SK-N-SH (cell line): ENCODE data around the gene COQ3. TPM values are rescaled to one million over a fixed set of nuclear protein-coding genes. Genes with fewer than 3 reads are reported as not detected.
A peak's percentile ranks its signal among the peaks of the same experiment; 100 is the strongest.

Experiments used
- CTCF ChIA-PET: fragments of 300-600, 350-600 bp; formaldehyde crosslinking; extraction: SDS; loops from one replicate; lab custom pipeline; 2021; lab: Yijun Ruan, JAX
- POLR2A ChIA-PET: fragments of 350-600 bp; sonication (Branson Sonifier 250); formaldehyde crosslinking; extraction: SDS; loops from one replicate; lab custom pipeline; 2020; ENCODE audit warnings: antibody characterized with exemption, inconsistent platforms; lab: Yijun Ruan, JAX
- DNase-seq: peaks from one replicate; pipeline ENCODE4 v3.0.0; 2012
- H2AFZ ChIP-seq: fragments of 200-600 bp; sonication (generic); 2 replicates; pipeline ENCODE4 v1.8.1; 2016; ENCODE audit warnings: antibody characterized with exemption, mild to moderate bottlenecking, low read depth
- H3F3A ChIP-seq: fragments of 200-600 bp; sonication (generic); replicated peaks from 2 replicates; pipeline ENCODE3; 2016; ENCODE audit warnings: antibody characterized with exemption, mild to moderate bottlenecking; ENCODE audit not compliant: insufficient read depth
- H3K27ac ChIP-seq, 2 experiments: fragments of 200-500 bp in 1 of 2; fragments of 200-600 bp in 1 of 2; sonication (Bioruptor generic) in 1 of 2; sonication (generic), shearing (Covaris generic) in 1 of 2; 2 replicates each; pipeline versions ENCODE4 v1.5.1 to v1.6.1; 2014 to 2016; ENCODE audit warnings: low read depth in 2 of 2, inconsistent platforms in 1 of 2, low read length in 1 of 2, mild to moderate bottlenecking in 1 of 2, mixed read lengths in 1 of 2
- H3K27me3 ChIP-seq: fragments of 200-600 bp; sonication (generic), shearing (Covaris generic); 2 replicates; pipeline ENCODE4 v1.6.1; 2016; ENCODE audit warnings: mixed run types; ENCODE audit not compliant: insufficient read depth
- H3K36me3 ChIP-seq, 2 experiments: fragments of 200-500 bp in 1 of 2; fragments of 200-600 bp in 1 of 2; sonication (Bioruptor generic) in 1 of 2; sonication (generic) in 1 of 2; replicated peaks in 1 of 2; 2 replicates each; pipeline versions ENCODE3 to v1.5.1; 2014 to 2016; ENCODE audit warnings: low read length in 1 of 2, mild to moderate bottlenecking in 1 of 2; ENCODE audit not compliant: insufficient read depth in 2 of 2, control insufficient read depth in 1 of 2
- H3K4me1 ChIP-seq, 2 experiments: fragments of 200-500 bp in 1 of 2; fragments of 200-600 bp in 1 of 2; sonication (Bioruptor generic) in 1 of 2; sonication (generic), shearing (Covaris generic) in 1 of 2; 2 replicates each; pipeline versions ENCODE4 v1.5.1 to v1.6.1; 2014 to 2016; ENCODE audit warnings: low read depth in 1 of 2, low read length in 1 of 2, mixed run types in 1 of 2; ENCODE audit not compliant: insufficient read depth in 2 of 2, control insufficient read depth in 1 of 2
- H3K4me2 ChIP-seq: fragments of 200-600 bp; sonication (generic), shearing (Covaris generic); 2 replicates; pipeline ENCODE4 v1.6.1; 2017; ENCODE audit warnings: mixed run types
- H3K4me3 ChIP-seq, 2 experiments: fragments of 200-500 bp in 1 of 2; fragments of 200-600 bp in 1 of 2; sonication (Bioruptor generic) in 1 of 2; sonication (generic), shearing (Covaris generic) in 1 of 2; 2 replicates each; pipeline versions ENCODE4 v1.5.1 to v1.8.1; 2014 to 2016; ENCODE audit warnings: low read depth in 2 of 2, inconsistent platforms in 1 of 2, low read length in 1 of 2, mild to moderate bottlenecking in 1 of 2, mixed read lengths in 1 of 2, moderate library complexity in 1 of 2
- H3K79me2 ChIP-seq: fragments of 200-600 bp; sonication (generic); 2 replicates; pipeline ENCODE4 v1.8.1; 2017; ENCODE audit warnings: mild to moderate bottlenecking; ENCODE audit not compliant: insufficient read depth
- H3K9ac ChIP-seq: fragments of 200-600 bp; sonication (generic); 2 replicates; pipeline ENCODE4 v1.6.1; 2017; ENCODE audit warnings: mixed run types
- H3K9me2 ChIP-seq: fragments of 200-600 bp; sonication (generic); 2 replicates; pipeline ENCODE4 v1.6.1; 2017; ENCODE audit warnings: mixed run types
- H3K9me3 ChIP-seq: fragments of 200-600 bp; sonication (generic); 2 replicates; pipeline ENCODE4 v1.6.1; 2017; ENCODE audit warnings: mixed run types, mild to moderate bottlenecking, moderate library complexity
- H4K20me1 ChIP-seq: fragments of 200-600 bp; sonication (generic); 2 replicates; pipeline ENCODE4 v1.6.1; 2017; ENCODE audit warnings: mild to moderate bottlenecking, mixed run types; ENCODE audit not compliant: insufficient read depth
- ELF1 ChIP-seq: IDR thresholded peaks from 2 replicates; pipeline ENCODE4 v1.4.0; 2012
- EZH2phosphoT487 ChIP-seq: fragments of 200-600 bp; sonication (generic); IDR thresholded peaks from 2 replicates; pipeline ENCODE4 v1.6.1; 2017; ENCODE audit warnings: low read depth, mixed run types, mild to moderate bottlenecking, antibody characterized with exemption, moderate library complexity, borderline replicate concordance
- FOSL2 ChIP-seq: IDR thresholded peaks from 2 replicates; pipeline ENCODE4 v1.4.0; 2012; ENCODE audit warnings: low read depth, mild to moderate bottlenecking, moderate library complexity, borderline replicate concordance
- FOXJ3 ChIP-seq: sonication (generic); formaldehyde crosslinking; IDR thresholded peaks from 2 replicates; pipeline ENCODE4 v1.5.1; 2020; ENCODE audit warnings: mild to moderate bottlenecking, missing genetic modification reagents
- FOXM1 ChIP-seq: IDR thresholded peaks from 2 replicates; pipeline ENCODE4 v1.4.0; 2012; ENCODE audit warnings: low read depth, mild to moderate bottlenecking
- POLR2AphosphoS5 ChIP-seq: IDR thresholded peaks from 2 replicates; pipeline ENCODE4 v1.6.1; 2012; ENCODE audit warnings: low read depth, low read length
- RCOR1 ChIP-seq: fragments of 150-350 bp; IDR thresholded peaks from 2 replicates; pipeline ENCODE4 v1.6.1; 2017; ENCODE audit warnings: antibody characterized with exemption, low read length
- RFX5 ChIP-seq: IDR thresholded peaks from 2 replicates; pipeline ENCODE4 v1.6.1; 2012; ENCODE audit warnings: mild to moderate bottlenecking, improper control_type of control experiment, low read length
- TCF12 ChIP-seq: IDR thresholded peaks from 2 replicates; pipeline ENCODE4 v1.4.0; 2012
- WGBS: methylation state at CpG from one replicate; pipeline ENCODE4 v1.1.6; 2017; ENCODE audit warnings: low lambda C conversion rate; 5-methylcytosine and 5-hydroxymethylcytosine counted together
- polyA plus RNA-seq, 3 experiments: library from polyadenylated mRNA; depleted of rRNA; stranded (reverse); fragments of >200 nt; gene quantifications; 2 replicates each; pipeline ENCODE4 v1.2.3, GENCODE V29; 2012
- TF ChIP-seq, protein P1 (sequence below): fragments of 150-350 bp; IDR thresholded peaks from 2 replicates; pipeline ENCODE4 v1.6.1; 2017; ENCODE audit warnings: antibody characterized with exemption, low read length, low read depth, borderline replicate concordance
- TF ChIP-seq, protein P2 (sequence below): IDR thresholded peaks from 2 replicates; pipeline ENCODE4 v1.4.0; 2012; ENCODE audit warnings: low read depth, borderline replicate concordance
- TF ChIP-seq, protein P3 (sequence below): IDR thresholded peaks from 2 replicates; pipeline ENCODE4; 2012
- TF ChIP-seq, protein P4 (sequence below): fragments of 200-600 bp; sonication (generic); IDR thresholded peaks from 2 replicates; pipeline ENCODE4 v1.6.1; 2017; ENCODE audit warnings: antibody characterized with exemption, mild to moderate bottlenecking, moderate library complexity

The COQ3 gene
- polyA plus RNA-seq, 1 of the 3 experiments (the other 2 are of a cell fraction): 6.4 TPM

DNA sequence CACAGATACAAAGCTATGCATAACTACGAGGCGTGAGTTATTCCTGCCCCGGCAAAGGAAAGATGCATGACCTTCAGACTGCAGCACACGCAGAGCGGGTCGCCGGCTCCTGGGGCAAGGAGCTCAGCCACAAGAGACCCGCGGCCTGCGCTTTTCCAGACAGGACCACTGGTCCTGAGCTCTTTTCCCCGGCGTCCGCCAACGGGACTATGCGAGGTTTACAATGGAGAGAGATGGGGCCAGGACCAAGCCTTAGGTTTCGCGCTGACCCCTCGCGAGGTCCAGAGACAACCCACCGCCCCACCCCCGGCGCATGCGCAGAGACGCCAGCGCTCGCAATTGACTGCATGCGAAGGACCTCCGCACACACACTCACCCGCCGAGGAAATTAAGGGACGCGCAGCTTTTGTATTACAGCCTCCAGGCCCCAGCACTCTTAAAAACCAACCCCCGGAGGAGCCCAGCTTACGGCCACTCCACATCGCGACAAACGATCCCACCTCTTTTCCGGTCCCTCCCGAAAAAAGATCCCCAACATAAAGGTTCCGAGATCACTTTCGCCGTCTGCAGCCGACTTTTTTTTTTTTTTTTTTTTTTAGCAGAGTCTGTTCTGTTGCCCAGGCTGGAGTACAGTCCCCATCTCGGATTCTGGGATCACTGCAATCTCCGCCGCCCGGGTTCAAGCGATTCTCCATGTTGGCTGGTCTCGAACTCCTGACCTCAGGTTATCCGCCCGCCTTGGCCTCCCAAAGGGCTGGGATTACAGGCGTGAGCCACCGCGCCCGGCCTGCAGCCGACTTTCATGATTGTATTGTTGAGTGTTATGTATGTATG, at the start of gene COQ3 (continued):
- no peak for TF ChIP-seq FOXM1
- no peak for TF ChIP-seq EZH2phosphoT487
- no peak for TF ChIP-seq FOXJ3 (CRISPR knock-in tag)
- peak; percentile 3; the same call in 1 of the 2 replicates for TF ChIP-seq RCOR1
- TF ChIP-seq RFX5: no peak; the same call in 1 of the 2 replicates
- TF ChIP-seq POLR2AphosphoS5: peak; percentile 88
- no peak for TF ChIP-seq TCF12
- TF ChIP-seq, protein P1, sequence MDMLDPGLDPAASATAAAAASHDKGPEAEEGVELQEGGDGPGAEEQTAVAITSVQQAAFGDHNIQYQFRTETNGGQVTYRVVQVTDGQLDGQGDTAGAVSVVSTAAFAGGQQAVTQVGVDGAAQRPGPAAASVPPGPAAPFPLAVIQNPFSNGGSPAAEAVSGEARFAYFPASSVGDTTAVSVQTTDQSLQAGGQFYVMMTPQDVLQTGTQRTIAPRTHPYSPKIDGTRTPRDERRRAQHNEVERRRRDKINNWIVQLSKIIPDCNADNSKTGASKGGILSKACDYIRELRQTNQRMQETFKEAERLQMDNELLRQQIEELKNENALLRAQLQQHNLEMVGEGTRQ: no peak
- TF ChIP-seq, protein P2, sequence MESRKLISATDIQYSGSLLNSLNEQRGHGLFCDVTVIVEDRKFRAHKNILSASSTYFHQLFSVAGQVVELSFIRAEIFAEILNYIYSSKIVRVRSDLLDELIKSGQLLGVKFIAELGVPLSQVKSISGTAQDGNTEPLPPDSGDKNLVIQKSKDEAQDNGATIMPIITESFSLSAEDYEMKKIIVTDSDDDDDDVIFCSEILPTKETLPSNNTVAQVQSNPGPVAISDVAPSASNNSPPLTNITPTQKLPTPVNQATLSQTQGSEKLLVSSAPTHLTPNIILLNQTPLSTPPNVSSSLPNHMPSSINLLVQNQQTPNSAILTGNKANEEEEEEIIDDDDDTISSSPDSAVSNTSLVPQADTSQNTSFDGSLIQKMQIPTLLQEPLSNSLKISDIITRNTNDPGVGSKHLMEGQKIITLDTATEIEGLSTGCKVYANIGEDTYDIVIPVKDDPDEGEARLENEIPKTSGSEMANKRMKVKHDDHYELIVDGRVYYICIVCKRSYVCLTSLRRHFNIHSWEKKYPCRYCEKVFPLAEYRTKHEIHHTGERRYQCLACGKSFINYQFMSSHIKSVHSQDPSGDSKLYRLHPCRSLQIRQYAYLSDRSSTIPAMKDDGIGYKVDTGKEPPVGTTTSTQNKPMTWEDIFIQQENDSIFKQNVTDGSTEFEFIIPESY: peak; percentile 91
- TF ChIP-seq, protein P3, sequence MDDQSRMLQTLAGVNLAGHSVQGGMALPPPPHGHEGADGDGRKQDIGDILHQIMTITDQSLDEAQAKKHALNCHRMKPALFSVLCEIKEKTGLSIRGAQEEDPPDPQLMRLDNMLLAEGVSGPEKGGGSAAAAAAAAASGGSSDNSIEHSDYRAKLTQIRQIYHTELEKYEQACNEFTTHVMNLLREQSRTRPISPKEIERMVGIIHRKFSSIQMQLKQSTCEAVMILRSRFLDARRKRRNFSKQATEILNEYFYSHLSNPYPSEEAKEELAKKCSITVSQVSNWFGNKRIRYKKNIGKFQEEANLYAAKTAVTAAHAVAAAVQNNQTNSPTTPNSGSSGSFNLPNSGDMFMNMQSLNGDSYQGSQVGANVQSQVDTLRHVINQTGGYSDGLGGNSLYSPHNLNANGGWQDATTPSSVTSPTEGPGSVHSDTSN: no peak

- no peak overlapping the region for H3K9ac ChIP-seq
- H3K9me2 ChIP-seq: no peaks in the 10 kb centered on the region
- no peak for TF ChIP-seq FOSL2
- TF ChIP-seq ELF1: no peak
- TF ChIP-seq, protein P4, sequence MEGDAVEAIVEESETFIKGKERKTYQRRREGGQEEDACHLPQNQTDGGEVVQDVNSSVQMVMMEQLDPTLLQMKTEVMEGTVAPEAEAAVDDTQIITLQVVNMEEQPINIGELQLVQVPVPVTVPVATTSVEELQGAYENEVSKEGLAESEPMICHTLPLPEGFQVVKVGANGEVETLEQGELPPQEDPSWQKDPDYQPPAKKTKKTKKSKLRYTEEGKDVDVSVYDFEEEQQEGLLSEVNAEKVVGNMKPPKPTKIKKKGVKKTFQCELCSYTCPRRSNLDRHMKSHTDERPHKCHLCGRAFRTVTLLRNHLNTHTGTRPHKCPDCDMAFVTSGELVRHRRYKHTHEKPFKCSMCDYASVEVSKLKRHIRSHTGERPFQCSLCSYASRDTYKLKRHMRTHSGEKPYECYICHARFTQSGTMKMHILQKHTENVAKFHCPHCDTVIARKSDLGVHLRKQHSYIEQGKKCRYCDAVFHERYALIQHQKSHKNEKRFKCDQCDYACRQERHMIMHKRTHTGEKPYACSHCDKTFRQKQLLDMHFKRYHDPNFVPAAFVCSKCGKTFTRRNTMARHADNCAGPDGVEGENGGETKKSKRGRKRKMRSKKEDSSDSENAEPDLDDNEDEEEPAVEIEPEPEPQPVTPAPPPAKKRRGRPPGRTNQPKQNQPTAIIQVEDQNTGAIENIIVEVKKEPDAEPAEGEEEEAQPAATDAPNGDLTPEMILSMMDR: peak; percentile 64
- ChIA-PET POLR2A (no interaction called here), CTCF (interaction anchor here (0.6 to 2.3 kb wide), 19 partner anchors 9 to 388 kb away, joined by 3 to 14 read pairs (median 4); partner anchors contain the start of gene PNISR)
- no peaks in the 10 kb centered on the region for H3K9me3 ChIP-seq
- peaks cover 28 to 38% of the 10 kb centered on the region in 2 experiments for H3K36me3 ChIP-seq
- no peaks in the 10 kb centered on the region for H4K20me1 ChIP-seq
- DNase-seq: peak; percentile 15
- no peaks in the 10 kb centered on the region; the same call in 1 of the 2 replicates for H3K79me2 ChIP-seq
- peaks cover 0 to 5% of the 10 kb centered on the region in 2 experiments; a peak in 1 of 4 replicates for H3K4me1 ChIP-seq
- H3K4me2 ChIP-seq: no peak overlapping the region
- H3F3A ChIP-seq: peaks cover 15% of the 10 kb centered on the region
- H2AFZ ChIP-seq: no peak overlapping the region
- H3K27me3 ChIP-seq: no peaks in the 10 kb centered on the region
- WGBS: 28% methylated on average over 3 of the region's 3 CpGs
- H3K27ac ChIP-seq: no peak overlapping the region
- H3K4me3 ChIP-seq: no peak overlapping the region
These were observed 40.9 kb upstream of the COQ3 start for GRCh38 chr6:99434702-99435530.
